ENCODE measurements around the gene KCNT2. TPM values are rescaled to one million over a fixed set of nuclear protein-coding genes. Genes with fewer than 3 reads are reported as not detected.

KCNT2 gene
- total and polyA plus RNA-seq, 9 of the 15 experiments (the other 6 are each of a cell fraction or from before 2014, with no cell fraction given), result 0.13 to 0.73 (median 0.28) TPM

DNA sequence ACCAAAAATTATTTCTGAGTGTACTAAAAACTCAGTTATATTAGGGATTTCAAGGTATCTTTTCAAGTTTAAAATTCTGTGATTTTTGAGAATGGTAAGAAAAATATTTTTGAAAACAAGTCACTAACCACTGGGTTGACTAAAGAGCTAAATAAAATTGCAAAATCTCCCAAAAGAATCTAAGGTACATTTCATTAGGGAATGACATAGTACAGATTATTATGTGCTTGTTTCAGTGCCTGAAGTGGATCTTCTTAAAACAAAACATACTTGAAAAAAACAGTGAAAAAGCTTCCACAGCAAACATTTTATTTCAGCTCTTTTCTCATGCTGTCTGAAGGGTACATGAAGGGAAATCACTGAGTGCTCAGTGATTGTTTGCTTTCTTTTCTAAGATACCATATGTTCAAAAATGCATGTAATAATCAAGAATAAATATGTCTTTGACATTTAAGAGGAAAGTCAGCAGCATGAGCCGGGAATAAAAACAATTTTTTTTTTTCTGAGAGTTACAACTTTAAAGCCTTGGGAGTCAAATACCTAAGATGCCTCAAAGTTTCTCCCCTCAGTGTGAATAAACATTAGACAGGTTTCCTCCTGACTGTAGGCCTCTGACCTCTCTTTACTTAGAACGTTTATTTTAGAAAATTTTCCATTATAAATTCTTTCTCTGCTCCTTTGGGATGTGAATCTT lies 200.7 kb downstream of the KCNT2 start (continued):
- TF ChIP-seq ZNF449 (CRISPR knock-in tag; IDR thresholded peaks at IDR 0.05), result no peak
- TF ChIP-seq SRSF7 (optimal IDR thresholded peaks at IDR 0.05; ENCODE audit: low read depth, low read length), result no peak

- H3K27me3 ChIP-seq (ENCODE audit: control insufficient read depth in 2 of 2, insufficient read depth in 2 of 2, low read length in 2 of 2), result no peaks in the 10 kb centered on the region
- no peak overlapping the region for H2AFZ ChIP-seq (ENCODE audit: low read depth, low read length)
- no peaks in the 10 kb centered on the region for H3K36me3 ChIP-seq (ENCODE audit: control insufficient read depth, insufficient read depth, low read length)
- no peak overlapping the region for H3K4me3 ChIP-seq
- no peak overlapping the region for H3K9ac ChIP-seq (ENCODE audit: insufficient read depth in 1 of 2, low read depth in 2 of 2, low read length in 2 of 2)
- FAIRE-seq (no peak), ATAC-seq (no peak), DNase-seq (ENCODE audit: extremely low read depth in 1 of 4, low spot score in 3 of 4) (no peak)
- H3K9me3 ChIP-seq (replicated peaks; ENCODE audit: control insufficient read depth, insufficient read depth, low read depth, low read length), result no peaks in the 10 kb centered on the region
- H3K4me1 ChIP-seq (replicated peaks in 1 of 2; ENCODE audit: control insufficient read depth in 2 of 2, insufficient read depth in 2 of 2, low read length in 2 of 2), result no peaks in the 10 kb centered on the region; a peak in 1 of 5 replicates
- 13% methylated on average over 2 of the region's 2 CpGs for WGBS (ENCODE audit: insufficient coverage, low coverage, missing lambda C conversion rate)
- H3K79me2 ChIP-seq (ENCODE audit: control insufficient read depth, insufficient read depth, low read length), result no peaks in the 10 kb centered on the region
- H3K9me1 ChIP-seq (ENCODE audit: control insufficient read depth, insufficient read depth, low read length), result no peaks in the 10 kb centered on the region
- no peaks in the 10 kb centered on the region for H4K20me1 ChIP-seq (replicated peaks; ENCODE audit: control insufficient read depth, insufficient read depth, low read length)
- no peak for TF ChIP-seq TRIM24 (IDR thresholded peaks at IDR 0.05)
- TF ChIP-seq MCM3 (IDR thresholded peaks at IDR 0.05), result no peak
- TF ChIP-seq IRF2 (CRISPR knock-in tag; IDR thresholded peaks at IDR 0.05), result no peak
- no peak for TF ChIP-seq ESRRB (CRISPR knock-in tag; IDR thresholded peaks at IDR 0.05; ENCODE audit: borderline replicate concordance)
- no peak for TF ChIP-seq ZNF551 (CRISPR knock-in tag; IDR thresholded peaks at IDR 0.05)
- no peak for TF ChIP-seq TFAM (CRISPR knock-in tag; conservative IDR thresholded peaks at IDR 0.05)
- TF ChIP-seq ZNF512 (tag; IDR thresholded peaks at IDR 0.05), result no peak
- CTCF ChIA-PET (ENCODE audit: low intra/inter-chr PET ratio), result no interaction called here
- POLR2A ChIA-PET, result no interaction called here
- no TSS peak for BruUV-seq (replicated peaks)
- H3K4me2 ChIP-seq (ENCODE audit: insufficient read depth, low read length), result no peak overlapping the region
- in situ Hi-C loops (cut with MboI), result no loop called here
- H3K27ac ChIP-seq (ENCODE audit: extremely low read depth, low read depth, low read length), result no peak overlapping the region
- intact Hi-C loops (cut with micrococcal nuclease), result no loop called here
Observed at GRCh38 chr1:196405839-196406238, 202.4 kb downstream of the KCNT2 start.
